Measurements from ENCODE around the gene DRAM1.
A peak's percentile ranks its signal among the peaks of the same experiment; 100 is the strongest.

DRAM1 gene, protein sequence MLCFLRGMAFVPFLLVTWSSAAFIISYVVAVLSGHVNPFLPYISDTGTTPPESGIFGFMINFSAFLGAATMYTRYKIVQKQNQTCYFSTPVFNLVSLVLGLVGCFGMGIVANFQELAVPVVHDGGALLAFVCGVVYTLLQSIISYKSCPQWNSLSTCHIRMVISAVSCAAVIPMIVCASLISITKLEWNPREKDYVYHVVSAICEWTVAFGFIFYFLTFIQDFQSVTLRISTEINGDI

DNA sequence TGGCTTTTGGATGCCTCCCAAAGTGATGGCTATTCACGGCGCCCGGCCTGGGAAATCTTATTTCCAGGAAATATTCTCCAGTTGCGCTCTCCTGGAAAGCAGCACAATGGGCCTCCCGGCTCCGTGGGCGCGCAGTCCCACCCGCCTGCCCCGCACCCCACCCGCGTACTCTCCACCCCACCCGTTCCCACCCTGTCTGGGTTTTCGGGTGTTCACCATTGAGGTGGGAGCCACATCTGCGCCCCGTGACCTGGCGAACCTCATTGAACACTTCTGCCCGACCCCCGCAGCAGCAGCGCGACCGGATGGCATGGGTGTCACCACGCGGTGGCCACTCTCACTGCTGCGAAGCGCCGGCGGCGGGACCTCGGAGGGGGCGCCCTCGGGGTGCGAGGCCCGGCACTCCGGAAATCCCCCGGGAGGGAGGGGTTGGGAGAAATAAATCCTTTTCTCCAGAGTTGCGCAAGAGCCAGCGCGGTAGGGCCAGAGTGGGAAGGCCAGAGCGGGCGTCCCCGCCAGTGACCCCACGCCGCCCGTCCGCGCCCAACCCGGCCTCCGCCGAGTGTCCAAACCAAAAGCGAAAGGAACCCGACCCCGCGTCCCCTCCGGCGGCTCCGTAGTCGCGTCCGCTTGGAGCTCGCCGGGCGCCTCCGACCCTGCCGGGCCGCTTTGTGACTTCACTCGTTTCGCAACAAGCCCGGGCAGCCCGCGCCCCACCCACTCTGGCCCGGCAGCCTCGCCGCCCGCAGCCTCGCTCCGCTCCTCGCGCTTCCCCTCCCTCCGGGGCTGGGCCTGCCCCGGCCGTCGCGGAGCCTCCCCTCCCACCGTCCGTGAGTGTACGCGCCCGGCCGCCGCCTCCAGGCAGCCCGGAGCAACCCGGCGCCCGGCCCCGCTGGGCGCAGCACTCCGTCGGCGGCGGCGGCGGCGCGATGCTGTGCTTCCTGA lies at the start of gene DRAM1:
DRAM1 (plus strand) TSS at position 720 of the 945 bp plus-strand sequence; CDS start at position 930, 210 bp downstream.
- Histone ChIP-seq H3K9me3 (ENCODE audit: control insufficient read depth in 2 of 2, low read length in 2 of 2) (no peaks in the 10 kb centered on the region), H3K27ac (ENCODE audit: low read length) (peak within 1 kb of the TSS; percentile 88), H3K4me1 (ENCODE audit: control insufficient read depth, insufficient read depth, low read length) (peaks cover 6% of the 10 kb centered on the region), H3K4me3 (ENCODE audit: low read length in 2 of 2) (peak within 1 kb of the TSS; percentile 77 to 98), H3K27me3 (ENCODE audit: control insufficient read depth in 1 of 2, insufficient read depth in 2 of 2, low read length in 2 of 2) (no peaks in the 10 kb centered on the region), H3K36me3 (ENCODE audit: control insufficient read depth in 2 of 2, insufficient read depth in 2 of 2, low read length in 2 of 2) (no peaks in the 10 kb centered on the region), H3K9ac (ENCODE audit: low read length in 2 of 2) (peak within 1 kb of the TSS; percentile 94 to 96)

- Histone ChIP-seq H3K27ac (ENCODE audit: low read length) (no peak overlapping the region), H3K9ac (ENCODE audit: low read length in 2 of 2) (no peak overlapping the region), H3K27me3 (ENCODE audit: control insufficient read depth in 1 of 2, insufficient read depth in 2 of 2, low read length in 2 of 2) (no peaks in the 10 kb centered on the region), H3K4me3 (ENCODE audit: low read length in 2 of 2) (no peak overlapping the region), H3K4me1 (ENCODE audit: control insufficient read depth, insufficient read depth, low read length) (peaks cover 5% of the 10 kb centered on the region), H3K36me3 (ENCODE audit: control insufficient read depth in 2 of 2, insufficient read depth in 2 of 2, low read length in 2 of 2) (no peaks in the 10 kb centered on the region), H3K9me3 (ENCODE audit: control insufficient read depth in 2 of 2, low read length in 2 of 2) (no peaks in the 10 kb centered on the region)
These were observed 48.8 kb upstream of the DRAM1 start for GRCh38 chr12:101828463-101829196.

DNA sequence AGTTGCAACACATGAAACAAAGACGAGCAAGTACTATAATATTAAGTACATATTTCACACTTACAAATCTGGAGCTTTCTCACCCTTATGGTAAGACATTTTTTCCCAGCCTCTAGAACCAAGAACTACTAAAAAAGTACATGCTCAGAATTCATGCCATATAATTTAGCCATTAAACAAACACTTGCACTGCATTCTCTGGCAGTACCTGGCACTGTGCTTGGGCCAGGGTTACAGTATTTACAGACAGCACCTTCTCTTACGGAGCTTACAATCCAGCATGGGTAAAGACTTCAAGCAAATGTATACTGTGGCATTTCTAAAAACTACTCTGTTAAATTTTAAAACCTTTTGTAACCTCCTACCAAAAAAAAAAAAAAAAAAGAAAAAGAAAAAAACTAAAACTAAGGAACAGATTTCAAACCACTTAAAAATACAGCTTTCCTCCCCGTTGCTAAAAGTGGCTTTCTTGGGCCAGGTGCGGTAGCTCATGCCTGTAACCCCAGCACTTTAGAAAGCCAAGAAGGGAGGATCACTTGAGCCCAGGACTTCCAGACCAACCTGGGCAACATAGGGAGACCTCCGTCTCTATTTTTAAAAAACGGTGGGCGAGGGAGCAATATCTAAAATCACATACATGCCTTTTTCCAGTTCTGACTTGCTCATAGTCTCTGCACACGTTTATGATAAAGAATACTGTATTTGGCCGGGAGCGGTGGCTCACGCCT lies 47.6 kb upstream of the DRAM1 start:
- Histone ChIP-seq H3K9me3 (ENCODE audit: control insufficient read depth in 2 of 2, low read length in 2 of 2) (no peaks in the 10 kb centered on the region), H3K36me3 (ENCODE audit: control insufficient read depth in 2 of 2, insufficient read depth in 2 of 2, low read length in 2 of 2) (no peaks in the 10 kb centered on the region), H3K4me1 (ENCODE audit: control insufficient read depth, insufficient read depth, low read length) (peaks cover 5% of the 10 kb centered on the region), H3K4me3 (ENCODE audit: low read length in 2 of 2) (peak overlapping the region; percentile 91 to 93), H3K27ac (ENCODE audit: low read length) (peak overlapping the region; percentile 46), H3K9ac (ENCODE audit: low read length in 2 of 2) (peak overlapping the region; percentile 76 to 90), H3K27me3 (ENCODE audit: control insufficient read depth in 1 of 2, insufficient read depth in 2 of 2, low read length in 2 of 2) (no peaks in the 10 kb centered on the region)

GRCh38 chr12:101830367-101831325 lies 46.7 kb upstream of the DRAM1 start, which contains the start of gene GNPTAB:
Gene GNPTAB, minus strand, starts transcription at chr12:101830959. Its CDS starts 284 bp downstream, at chr12:101830675.
- Histone ChIP-seq H3K9ac (ENCODE audit: low read length in 2 of 2) (peak within 1 kb of the TSS; percentile 76 to 90), H3K36me3 (ENCODE audit: control insufficient read depth in 2 of 2, insufficient read depth in 2 of 2, low read length in 2 of 2) (no peaks in the 10 kb centered on the region), H3K4me1 (ENCODE audit: control insufficient read depth, insufficient read depth, low read length) (peaks cover 5% of the 10 kb centered on the region), H3K9me3 (ENCODE audit: control insufficient read depth in 2 of 2, low read length in 2 of 2) (no peaks in the 10 kb centered on the region), H3K4me3 (ENCODE audit: low read length in 2 of 2) (peak within 1 kb of the TSS; percentile 91 to 93), H3K27me3 (ENCODE audit: control insufficient read depth in 1 of 2, insufficient read depth in 2 of 2, low read length in 2 of 2) (no peaks in the 10 kb centered on the region), H3K27ac (ENCODE audit: low read length) (peak within 1 kb of the TSS; percentile 46)

DNA sequence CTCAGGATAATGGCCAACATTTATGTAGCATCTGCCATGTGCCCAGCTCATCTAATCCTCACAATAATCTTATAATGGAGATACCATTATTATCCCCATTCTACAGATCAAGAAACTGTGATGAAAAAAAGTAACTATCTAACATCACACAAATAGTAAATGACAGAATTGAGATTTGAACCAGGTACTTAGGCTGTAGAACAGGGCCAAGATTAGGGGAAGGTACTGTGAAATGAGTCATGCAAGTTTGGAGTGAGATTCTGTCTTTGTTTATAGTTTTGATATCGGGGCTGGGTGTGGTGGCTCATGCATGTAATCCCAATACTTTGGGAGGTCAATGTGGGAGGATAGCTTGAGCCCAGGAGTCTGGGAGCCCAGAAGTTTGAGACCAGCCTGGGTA lies 45.4 kb upstream of the DRAM1 start:
- Histone ChIP-seq H3K27ac (ENCODE audit: low read length) (no peak overlapping the region), H3K9ac (ENCODE audit: low read length in 2 of 2) (no peak overlapping the region), H3K4me1 (ENCODE audit: control insufficient read depth, insufficient read depth, low read length) (peaks cover 5% of the 10 kb centered on the region), H3K27me3 (ENCODE audit: control insufficient read depth in 1 of 2, insufficient read depth in 2 of 2, low read length in 2 of 2) (no peaks in the 10 kb centered on the region), H3K4me3 (ENCODE audit: low read length in 2 of 2) (no peak overlapping the region), H3K36me3 (ENCODE audit: control insufficient read depth in 2 of 2, insufficient read depth in 2 of 2, low read length in 2 of 2) (no peaks in the 10 kb centered on the region), H3K9me3 (ENCODE audit: control insufficient read depth in 2 of 2, low read length in 2 of 2) (no peaks in the 10 kb centered on the region)

GRCh38 chr12:101838628-101839323 lies 38.6 kb upstream of the DRAM1 start:
- H3K4me1 ChIP-seq (ENCODE audit: control insufficient read depth, insufficient read depth, low read length): no peaks in the 10 kb centered on the region

DNA sequence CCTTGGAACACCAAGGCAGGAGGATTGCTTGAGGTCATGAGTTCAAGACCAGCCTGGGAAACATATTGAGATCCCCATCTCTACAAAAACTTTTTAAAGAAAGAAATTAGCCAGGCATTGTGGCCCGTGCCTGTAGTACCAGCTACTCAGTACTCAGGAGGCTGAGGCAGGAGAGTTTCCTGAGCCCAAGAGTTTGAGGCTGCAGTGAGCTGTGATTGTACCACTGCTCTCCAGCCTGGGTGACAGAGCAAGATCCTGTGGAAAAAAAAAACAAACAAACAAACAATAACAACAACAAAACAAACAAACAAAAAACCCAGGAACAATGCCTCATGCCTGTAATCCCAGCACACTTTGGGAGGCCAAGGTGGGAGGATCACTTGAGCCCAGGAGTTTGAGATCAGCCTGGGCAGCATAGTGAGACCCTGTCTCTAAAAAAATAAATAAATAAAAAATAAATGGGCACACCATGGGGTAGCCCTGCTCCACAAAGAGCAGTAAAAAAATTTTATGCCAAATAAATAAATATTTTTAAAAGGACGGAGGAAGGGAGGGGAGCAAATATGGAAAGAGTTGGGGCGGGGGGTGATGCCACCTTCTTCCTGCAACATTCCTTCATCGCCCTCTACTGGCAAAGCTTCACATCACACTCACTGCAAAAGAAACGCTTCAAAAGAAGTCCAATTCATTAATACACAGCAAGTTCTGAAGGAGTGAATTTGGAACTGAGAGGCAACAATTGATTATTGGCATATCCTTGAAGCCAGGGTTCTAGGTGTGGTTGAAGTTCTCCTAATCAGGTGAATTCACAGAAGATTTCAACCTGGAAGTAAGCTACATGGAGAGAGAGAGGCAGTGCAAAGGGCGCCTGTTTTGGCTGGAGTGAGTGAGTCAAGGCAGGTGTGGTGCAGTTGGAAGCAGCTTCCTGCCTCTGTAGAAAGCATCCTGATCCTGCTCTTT lies 37.8 kb upstream of the DRAM1 start:
- Histone ChIP-seq H3K27me3 (ENCODE audit: control insufficient read depth in 1 of 2, insufficient read depth in 2 of 2, low read length in 2 of 2) (peaks cover 0 to 4% of the 10 kb centered on the region in 2 donors), H3K4me1 (ENCODE audit: control insufficient read depth, insufficient read depth, low read length) (no peaks in the 10 kb centered on the region), H3K9me3 (ENCODE audit: control insufficient read depth in 2 of 2, low read length in 2 of 2) (no peaks in the 10 kb centered on the region), H3K27ac (ENCODE audit: low read length) (no peak overlapping the region), H3K36me3 (ENCODE audit: control insufficient read depth in 2 of 2, insufficient read depth in 2 of 2, low read length in 2 of 2) (no peaks in the 10 kb centered on the region), H3K4me3 (ENCODE audit: low read length in 2 of 2) (no peak overlapping the region), H3K9ac (ENCODE audit: low read length in 2 of 2) (no peak overlapping the region)

More at GRCh38 chr12:101838628-101839323, 38.6 kb upstream of the DRAM1 start:
- Histone ChIP-seq H3K27ac (ENCODE audit: low read length) (no peak overlapping the region), H3K9ac (ENCODE audit: low read length in 2 of 2) (no peak overlapping the region), H3K4me3 (ENCODE audit: low read length in 2 of 2) (no peak overlapping the region), H3K9me3 (ENCODE audit: control insufficient read depth in 2 of 2, low read length in 2 of 2) (no peaks in the 10 kb centered on the region), H3K36me3 (ENCODE audit: control insufficient read depth in 2 of 2, insufficient read depth in 2 of 2, low read length in 2 of 2) (no peaks in the 10 kb centered on the region), H3K27me3 (ENCODE audit: control insufficient read depth in 1 of 2, insufficient read depth in 2 of 2, low read length in 2 of 2) (peaks cover 0 to 4% of the 10 kb centered on the region in 2 donors)

DNA sequence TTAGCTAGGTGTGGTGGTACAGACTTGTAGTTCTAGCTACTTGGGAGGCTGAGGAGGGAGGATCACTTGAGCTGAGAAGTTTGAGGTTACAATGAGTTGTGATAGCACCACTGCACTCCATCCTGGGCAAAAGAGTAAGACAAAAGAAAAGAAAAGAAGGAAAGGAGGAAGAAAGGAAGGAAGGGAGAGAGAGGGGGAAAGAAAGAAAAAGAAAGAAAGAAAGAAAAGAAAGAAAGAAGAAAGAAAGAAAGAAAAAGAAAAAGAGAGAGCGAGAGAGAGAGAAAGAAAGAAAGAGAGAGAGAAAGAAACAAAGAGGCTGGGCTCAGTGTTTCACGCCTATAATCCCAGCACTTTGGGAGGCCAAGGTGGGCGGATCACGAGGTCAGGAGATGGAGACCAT lies 36.3 kb upstream of the DRAM1 start:
- Histone ChIP-seq H3K9ac (ENCODE audit: low read length in 2 of 2) (no peak overlapping the region), H3K9me3 (ENCODE audit: control insufficient read depth in 2 of 2, low read length in 2 of 2) (no peaks in the 10 kb centered on the region), H3K27me3 (ENCODE audit: control insufficient read depth in 1 of 2, insufficient read depth in 2 of 2, low read length in 2 of 2) (peaks cover 0 to 4% of the 10 kb centered on the region in 2 donors), H3K36me3 (ENCODE audit: control insufficient read depth in 2 of 2, insufficient read depth in 2 of 2, low read length in 2 of 2) (no peaks in the 10 kb centered on the region), H3K4me3 (ENCODE audit: low read length in 2 of 2) (no peak overlapping the region), H3K4me1 (ENCODE audit: control insufficient read depth, insufficient read depth, low read length) (no peaks in the 10 kb centered on the region), H3K27ac (ENCODE audit: low read length) (no peak overlapping the region)

Measured in stomach smooth muscle (tissue), 2 donors.